GM18520 (cell line): ENCODE data around the gene C22orf31.
"Not testable (repeated sequence)": the region's sequence is repeated elsewhere in the genome, so short reads cannot be mapped to it uniquely, and the experiment has no call there.

ENCODE experiments used
- ATAC-seq: cut with Tn5 transposase; IDR thresholded peaks from one replicate; pipeline ENCODE4 v1.9.1; 2021; ENCODE audit not compliant: unreplicated experiment

Gene C22orf31

DNA sequence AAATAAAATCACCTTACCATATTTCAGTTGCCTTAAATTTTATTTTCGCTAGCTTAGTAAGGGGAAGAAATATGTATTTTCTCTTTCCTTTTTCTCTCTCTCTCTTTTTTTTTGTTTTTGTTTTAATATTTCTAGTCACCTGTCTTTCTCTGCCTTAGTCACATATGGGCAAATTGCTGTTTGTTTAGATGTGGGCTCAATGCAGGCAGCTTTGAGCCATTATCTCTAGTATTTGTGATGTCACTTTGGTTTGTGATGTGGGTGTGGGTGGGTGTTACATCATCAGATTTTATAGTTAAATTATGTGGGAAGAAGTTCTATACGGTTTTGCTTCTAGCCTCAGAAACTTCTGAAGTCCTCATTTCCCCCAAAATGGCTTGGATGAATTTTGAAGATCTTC, at the start of gene C22orf31:
C22orf31 (minus strand) TSS at position 59 of the 400 bp plus-strand sequence; CDS start at position 20, 39 bp downstream.
- no peak for ATAC-seq

DNA sequence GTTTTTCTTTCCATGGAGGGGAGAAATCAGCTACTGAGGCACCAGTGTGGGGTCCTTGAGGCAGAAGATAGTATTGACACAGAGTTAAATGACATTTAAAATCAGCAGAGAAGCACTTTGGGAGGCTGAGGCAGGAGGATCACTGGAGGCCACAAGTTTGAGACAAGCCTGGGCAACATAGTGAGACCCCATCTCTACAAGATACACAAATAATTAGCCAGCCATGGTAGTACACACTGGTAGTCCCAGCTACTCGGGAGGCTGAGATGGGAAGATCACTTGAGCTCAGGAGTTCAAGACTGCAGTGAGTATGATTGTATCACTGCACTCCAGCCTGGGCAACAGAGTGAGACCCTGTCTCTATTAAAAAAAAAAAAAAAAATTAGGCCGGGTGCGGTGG, 49.3 kb upstream of the C22orf31 start:
- no peak for ATAC-seq

DNA sequence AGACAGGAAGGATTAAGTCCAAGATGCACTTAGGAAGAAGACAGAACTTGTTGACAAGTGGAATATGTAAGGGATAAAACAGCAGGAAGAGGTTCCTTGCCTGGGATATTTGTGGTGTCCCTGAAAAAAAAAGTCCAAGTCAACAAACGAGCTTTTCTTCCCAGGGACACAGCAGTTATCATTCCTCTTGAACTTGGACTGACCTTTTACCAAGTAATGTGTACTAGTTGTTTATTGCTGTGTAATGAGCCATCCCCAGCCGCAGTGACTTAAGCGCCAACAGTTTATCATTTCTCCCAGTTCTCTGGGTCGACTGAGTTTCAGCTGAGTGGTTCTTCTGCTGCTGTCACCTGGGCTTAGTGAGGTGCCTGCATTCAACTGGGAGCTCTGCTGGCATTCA, 48.2 kb upstream of the C22orf31 start:
- no peak for ATAC-seq

DNA sequence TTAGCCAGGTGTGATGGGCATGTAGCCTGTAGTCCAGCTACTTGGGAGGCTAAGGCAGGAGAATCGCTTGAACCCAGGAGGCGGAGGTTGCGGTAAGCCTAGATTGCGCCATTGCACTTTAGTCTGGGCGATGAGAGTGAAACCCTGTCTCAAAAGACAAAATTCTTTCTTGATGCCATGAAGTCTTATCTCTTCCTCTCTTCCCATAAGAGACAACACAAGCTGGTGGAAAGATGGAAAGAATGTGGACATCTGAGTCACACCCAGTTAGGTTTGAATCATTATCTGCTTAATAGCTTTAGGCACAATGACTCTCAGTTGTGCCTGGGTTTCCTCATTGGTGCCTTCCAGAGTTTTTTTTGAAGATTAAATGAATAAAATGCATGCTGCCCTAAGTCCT, 46.5 kb upstream of the C22orf31 start:
- no peak for ATAC-seq

DNA sequence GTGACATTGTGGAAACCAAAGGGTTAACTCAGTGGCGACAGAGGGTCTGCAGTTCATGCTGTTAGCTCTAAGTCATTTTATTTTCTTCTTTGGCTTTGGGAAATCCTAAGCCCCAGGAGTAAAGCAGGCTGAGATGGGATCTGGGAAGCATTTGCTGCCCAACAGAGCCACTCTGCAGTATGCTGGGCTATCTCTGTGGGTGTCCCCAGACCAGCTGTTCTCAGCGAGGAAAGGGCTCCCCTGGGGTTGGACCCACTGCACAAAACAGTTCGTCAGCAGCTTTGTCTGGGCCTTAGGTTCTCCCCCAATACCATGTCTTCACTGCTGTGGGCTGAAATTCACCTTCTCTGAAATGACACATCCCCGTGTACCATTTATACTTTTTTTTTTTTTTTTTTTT, 45.2 kb upstream of the C22orf31 start:
- ATAC-seq: no peak

DNA sequence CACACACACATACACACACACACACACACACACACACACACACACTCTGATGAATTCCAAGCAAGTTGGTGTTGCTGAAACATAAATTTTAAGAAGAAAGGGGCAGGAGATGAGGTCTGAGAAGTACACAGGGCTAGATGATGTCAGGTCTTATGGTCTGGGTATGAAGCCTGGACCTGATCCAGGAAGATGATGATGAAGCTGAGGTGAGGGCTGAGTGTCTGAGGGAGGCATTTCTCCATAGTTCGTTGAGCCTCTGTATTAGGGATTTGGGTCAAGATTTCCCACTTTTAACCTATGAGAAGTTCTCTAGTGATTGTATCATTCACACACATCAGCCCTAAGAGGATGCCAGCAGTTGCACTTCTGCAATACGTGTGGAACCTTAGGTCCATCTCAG, 43.8 kb upstream of the C22orf31 start:
- ATAC-seq: no peak

DNA sequence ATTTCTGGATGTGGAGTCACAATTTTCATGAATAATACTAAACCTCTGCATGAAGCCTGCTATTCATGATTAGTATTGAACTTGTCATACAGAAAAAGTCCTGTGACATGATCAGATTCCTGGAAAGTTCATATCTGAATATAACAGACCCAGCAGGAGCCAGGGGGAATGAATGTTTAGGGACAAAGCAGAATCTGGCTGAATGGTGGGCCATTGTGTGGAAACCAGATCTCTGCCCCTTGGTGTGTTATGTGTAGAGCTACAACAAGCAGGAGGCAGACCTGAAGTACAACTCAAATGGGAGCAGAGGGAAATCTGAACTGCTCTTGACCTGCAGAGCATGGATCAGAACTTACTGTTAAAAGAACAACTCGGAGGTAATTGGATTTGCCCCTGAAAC, 41.5 kb upstream of the C22orf31 start:
- no peak for ATAC-seq

DNA sequence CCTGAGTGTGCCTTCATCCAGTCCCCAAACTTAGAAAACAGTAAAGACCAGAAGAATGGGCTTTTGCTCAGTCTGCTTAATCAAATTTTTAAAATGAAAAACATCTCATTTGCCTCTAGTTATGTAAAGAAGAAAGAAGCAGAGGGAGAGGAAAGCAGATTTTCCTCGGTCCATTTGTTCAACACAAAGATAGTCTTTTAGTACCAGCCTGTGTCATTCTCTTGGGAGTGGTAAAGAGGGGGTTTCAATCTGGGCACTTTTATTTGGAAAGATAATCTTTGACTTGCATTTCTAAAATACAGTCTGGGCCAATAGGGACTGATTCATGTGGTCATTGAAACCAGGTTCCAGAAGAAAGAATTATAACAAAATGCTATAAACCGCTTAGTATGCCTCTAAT, 40.7 kb upstream of the C22orf31 start:
- no peak for ATAC-seq

DNA sequence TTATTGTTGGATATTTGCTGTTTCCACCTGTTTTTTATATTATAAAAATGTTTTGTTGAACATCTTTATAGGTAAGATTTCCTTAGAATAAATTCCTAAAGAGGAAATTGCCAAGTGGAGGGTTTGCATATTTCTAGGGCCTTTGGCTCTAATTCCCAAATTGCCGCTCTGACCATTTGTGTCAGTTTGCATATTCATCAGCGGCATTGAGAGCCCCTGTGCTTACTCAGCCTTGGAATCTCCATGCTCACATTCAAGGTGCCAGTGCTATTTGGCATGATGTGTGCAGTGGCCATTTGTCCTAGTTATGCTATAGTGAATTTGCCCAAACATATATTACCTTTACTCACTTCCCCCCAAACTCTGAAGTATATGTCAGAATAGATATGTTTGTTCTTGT, 36.7 kb upstream of the C22orf31 start:
- ATAC-seq: no peak

DNA sequence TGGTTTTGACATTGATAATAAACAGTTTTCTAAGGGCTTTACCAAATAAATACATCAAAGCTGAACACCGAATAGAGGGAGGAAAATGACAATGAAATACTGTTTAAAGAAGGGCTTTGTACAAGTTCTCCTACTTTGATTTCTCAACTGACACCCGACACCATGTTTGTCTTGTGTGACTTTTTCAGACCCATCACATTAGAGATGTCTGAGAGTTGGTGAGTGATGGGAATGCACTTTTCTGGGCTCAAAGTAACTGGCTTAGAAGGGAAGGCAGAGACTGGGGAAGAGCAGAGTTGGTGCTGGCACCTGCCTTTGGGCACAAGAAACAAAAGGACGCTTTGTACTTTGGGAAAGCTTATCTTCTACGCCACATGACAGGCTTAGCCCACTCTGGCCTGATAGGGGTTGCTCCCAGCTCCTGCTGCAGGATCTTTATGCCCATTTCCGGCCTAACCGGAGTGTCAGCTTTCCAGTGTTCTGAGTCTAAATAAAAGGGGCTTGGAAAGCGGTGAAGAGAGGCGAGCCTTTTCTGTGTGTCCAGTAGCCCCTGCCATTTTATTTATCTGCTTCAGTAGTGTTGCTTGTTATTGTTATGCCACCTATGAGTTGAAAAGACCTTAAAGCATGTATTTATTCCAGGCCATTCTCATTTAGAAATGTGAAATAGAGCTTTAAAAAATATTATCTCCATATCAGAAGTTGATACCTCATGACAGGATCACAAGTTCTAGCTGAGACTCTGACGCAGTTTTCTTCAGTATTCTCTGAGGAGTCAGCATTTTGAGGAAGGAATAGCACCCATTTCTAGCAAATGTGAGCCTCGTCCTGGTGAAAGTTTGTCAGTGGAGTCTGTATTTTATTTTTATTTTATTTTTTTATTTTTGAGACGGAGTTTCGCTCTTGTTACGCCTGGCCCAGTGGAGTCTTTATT, 35.4 kb upstream of the C22orf31 start:
- no peak for ATAC-seq

DNA sequence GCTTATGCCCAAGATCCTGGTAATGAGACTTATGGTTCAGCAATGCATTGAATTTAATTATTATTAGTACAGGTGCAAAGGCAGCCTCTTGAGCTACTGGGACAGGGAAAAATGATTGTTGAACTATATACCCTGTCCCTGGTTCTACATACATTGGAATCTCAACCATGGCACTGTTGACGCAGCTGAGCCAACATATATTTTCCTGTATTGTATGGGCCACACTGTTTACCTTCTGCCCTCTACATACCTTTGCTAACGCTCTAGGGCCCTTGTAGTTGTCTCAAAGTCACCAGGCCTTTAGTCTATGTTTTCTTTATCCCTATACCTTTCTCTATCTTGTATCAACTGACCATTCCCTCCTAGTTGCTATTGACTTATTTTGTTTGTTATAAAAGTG, 33.8 kb upstream of the C22orf31 start:
- ATAC-seq: no peak

DNA sequence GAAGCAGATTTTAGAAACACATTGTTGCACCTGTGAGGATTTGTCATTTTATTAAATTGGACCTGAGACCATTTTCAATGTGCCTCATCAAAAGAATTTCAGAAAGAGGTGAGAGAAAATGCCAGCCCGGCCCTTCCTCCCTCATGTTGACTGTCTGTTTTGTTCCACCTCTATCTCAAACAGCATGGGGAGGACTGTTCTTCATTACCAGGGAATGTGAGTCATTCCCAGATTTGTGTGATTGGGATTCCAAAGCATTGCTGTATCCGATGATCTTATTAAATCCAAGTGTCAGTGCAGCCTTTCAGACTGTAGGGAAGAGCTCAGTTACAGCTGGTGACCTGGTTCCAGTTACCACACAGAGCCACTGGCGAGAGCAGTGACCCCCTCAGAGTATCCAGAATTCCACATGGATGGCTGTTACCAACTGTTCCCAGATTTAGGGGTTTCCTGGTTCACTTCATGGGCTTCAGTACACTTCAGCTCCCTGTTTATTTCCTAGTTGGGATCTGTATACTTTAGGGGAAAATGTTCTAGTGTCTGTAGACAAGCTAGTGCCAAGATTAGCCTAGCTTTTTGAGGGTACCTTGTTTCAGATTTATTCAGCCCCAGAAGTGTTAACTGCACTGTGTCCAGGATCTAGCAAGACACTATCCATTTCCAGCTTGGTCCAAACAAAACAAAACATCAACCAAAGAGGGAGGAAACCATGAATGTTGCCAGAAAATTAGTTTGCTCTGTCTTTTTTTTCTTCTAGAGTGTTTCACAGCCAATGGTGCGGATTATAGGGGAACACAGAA, 32.1 kb upstream of the C22orf31 start:
- no peak for ATAC-seq

DNA sequence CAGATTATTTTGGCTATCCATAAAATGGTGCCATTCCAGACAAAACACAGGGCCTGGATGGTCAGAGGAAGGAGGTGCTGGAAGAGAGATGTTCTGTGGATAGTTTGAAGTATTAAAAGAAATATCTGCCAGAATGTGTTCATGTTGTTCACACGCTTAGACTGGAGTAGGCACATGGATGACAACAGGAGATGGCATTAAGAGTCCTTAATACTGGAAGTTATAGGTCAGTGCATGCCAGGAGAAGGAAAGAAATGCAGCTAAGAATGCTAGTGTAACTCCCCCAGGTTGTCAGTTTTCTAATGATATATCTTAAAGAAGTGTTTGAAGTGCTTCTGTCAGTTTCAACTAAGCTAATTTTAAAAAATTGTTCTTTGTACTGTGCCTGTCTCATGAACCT, 31.4 kb upstream of the C22orf31 start:
- no peak for ATAC-seq

DNA sequence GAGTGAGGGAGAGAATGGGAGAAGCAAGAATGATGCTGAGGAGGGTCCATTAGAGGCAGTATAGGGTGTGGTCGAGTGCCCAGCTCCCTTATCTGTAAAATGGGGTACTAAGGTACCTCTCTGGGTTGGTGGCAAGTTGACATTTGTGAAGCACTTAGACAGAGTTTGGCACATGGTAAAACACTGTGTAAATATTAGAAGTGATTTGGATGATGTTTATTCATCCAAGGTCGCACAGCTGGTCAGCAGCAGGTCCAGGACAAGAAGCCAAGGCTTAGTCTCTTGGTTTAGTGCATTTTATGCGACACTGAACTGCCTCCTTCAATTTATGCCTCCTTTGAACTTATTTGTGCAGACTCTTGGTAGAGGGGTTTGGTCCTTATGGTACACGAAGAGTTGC, 30.6 kb upstream of the C22orf31 start:
- ATAC-seq: no peak

DNA sequence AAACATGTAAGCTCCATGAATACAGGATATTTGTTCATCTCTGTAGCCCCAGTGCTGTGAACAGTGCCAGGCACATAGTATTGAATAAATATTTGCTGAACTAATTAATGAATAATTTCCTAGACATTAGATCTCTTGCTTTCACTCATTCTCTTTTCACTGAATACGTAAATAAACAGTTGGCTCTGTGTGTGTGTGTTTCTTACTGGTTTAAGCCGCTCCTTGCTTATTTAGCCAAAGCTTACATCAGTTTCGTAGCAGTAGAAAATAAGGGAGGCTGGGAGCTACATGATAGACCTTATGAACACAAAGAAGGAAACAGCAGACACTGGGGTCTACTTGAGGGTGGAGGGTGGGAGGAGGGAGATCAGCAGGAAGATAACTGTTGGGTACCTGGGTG, 28.4 kb upstream of the C22orf31 start:
- ATAC-seq: no peak

DNA sequence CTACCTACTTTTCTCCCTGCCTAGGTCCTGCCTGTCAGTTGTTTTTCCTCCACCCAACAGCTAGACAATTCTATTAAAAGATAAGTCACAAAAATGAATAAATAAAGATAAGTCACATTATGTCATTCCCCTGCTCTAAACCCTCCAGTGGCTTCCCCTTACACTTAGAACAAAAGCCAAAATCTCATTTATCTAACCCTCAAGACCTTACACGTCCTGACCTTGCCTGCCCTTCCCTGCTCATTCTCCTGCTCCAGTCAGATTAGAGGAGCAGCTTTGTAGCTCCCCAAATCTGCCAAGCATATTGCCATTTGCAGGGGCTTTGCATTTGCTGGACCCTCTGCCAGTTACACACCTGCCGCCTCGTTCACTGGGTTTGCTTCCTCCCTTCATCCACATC, 27.9 kb upstream of the C22orf31 start:
- no peak for ATAC-seq

DNA sequence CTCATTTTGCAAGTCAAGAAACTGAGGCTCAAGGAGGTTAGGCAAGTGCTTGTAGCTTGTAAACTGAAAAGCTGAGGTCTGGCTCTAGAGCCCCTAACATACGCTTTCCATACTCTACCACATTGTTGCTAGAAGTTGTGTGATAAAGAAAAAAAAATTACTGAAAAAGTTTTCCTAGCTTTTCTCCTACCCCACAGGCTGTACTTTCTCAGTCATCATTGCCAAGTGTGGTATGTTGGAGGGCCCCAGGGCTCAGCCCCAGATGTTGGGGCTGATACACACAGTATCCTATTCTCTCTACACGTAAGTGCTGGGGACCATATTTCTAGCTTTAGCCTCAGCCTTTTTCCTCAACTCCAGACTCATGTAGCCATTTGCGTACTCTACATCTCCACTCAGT, 27.2 kb upstream of the C22orf31 start:
- ATAC-seq: no peak

DNA sequence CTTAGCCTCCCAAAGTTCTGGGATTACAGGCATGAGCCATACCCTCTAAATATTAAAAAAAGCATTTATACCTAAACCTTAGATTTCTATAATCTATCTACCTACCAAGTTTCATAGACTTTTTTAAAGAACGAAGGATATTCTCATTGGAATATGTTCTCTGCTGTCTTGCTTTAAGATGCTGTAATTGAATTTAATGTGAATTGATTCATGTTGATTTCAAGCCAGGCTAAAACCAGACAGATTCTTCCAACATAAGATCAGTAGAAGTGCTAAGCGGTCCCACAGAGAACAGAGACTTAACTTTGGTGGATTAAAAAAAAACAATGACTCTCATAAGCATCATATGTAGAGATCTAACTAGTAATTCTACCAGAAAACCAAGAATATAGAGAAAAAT, 25.4 kb upstream of the C22orf31 start:
- no peak for ATAC-seq

DNA sequence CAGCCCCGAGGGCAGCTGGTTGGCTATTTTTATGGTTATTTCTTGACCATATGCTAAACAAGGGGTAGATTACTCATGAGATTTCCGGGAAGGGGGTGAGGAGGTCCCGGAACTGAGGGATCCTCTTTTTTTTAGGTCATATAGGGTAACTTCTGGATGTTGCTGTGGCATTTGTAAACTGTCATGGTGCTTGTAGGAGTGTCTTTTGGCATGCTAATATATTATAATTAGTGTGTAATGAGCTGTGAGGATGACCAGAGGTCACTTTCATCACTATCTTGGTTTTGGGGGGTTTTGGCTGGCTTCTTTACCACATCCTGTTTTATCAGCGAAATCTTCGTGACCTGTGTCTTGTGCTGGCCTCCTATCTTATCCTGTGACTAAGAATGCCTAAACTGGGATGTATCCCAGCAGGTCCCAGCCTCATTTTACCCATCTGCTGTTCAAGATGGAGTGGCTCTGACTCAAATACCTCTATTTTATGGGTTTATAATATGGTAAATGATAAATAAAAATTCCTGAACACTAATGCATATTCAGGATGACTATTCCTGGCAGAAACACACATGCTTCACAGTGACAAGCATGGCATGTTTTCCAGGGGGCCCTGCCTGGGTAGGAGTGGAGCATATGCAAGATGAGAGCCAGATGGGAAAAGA, 22.4 kb upstream of the C22orf31 start:
- ATAC-seq: no peak

DNA sequence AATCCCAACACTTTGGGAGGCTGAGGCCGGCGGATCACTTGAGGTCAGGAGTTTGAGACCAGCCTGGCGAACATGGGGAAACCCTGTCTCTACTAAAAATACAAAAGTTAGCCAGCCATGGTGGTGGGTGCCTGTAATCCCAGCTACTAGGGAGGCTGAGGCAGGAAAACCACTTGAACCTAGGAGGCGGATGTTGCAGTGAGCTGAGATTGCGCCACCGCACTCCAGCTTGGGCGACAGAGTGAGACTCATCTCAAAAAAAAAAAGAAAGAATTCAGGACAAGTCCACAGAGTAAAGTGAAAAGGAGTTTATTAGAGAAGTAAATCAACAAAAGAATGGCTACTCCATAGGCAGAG, 21.9 kb upstream of the C22orf31 start:
- not testable (repeated sequence) for ATAC-seq

DNA sequence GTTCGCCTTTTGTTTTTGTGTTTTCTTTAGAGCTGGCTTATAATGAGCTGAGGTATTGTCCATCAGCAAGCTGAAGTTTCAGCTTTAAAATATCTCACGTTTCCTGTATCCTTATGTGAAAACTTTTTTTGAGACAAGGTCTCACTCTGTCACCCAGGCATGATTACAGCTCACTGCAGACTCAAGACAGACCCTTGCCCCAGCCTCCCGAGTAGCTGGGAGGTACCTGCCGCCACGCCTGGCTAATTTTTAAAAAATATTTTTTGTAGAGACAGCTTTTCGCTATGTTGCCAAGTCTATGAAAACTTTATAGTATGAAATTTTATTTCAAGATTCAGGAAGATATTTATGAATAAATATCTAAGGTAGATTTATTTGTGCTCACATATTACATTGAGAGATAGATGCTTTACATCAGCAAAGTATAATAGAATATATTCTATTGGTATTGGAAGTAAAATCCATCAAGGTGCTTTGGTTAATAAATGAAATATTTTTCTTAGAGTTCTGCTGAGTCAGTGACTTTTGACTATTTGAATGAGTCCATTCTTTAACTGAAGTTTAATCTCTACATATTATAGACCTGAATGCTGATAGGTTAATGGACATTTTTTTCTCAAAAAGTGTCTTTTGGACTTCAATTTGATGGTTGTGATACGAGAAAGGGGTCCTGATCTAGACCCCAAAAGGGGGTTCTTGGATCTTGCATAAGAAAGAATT, 21.4 kb upstream of the C22orf31 start:
- no peak for ATAC-seq
